ENCODE measurements around the gene SGMS1.

SGMS1 gene

DNA sequence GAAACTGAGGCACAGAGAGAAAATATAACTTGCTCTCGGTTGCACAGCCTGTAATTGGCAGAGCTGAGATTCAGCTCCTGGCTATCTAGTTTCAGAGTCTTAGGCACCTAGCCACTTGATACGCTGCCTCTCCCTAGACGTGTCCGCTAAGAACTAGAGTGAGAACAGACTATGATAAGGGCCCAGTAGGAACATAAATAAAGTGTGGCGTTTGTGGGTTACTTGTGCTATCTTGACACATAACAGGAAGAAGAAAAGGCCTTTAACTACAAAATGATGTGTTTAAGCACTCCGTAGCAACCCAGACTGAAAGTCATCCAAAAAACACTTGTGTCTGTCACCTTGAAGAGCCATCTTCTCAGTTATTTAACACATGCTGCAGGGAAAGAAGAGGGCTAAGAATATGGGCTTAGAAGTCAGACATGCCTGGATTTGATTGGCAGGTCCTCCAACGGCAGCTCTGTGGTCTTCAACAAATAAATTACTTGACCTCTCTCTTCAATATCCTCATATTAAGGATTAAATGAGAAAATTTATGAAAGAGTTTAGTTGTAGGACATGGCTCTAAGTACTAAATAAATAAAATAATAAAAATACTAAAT is 96.2 kb downstream of the SGMS1 start:
- no peak overlapping the region for H3K4me3 ChIP-seq (replicated peaks; ENCODE audit: low read depth, low read length)
- TF ChIP-seq, protein P1, sequence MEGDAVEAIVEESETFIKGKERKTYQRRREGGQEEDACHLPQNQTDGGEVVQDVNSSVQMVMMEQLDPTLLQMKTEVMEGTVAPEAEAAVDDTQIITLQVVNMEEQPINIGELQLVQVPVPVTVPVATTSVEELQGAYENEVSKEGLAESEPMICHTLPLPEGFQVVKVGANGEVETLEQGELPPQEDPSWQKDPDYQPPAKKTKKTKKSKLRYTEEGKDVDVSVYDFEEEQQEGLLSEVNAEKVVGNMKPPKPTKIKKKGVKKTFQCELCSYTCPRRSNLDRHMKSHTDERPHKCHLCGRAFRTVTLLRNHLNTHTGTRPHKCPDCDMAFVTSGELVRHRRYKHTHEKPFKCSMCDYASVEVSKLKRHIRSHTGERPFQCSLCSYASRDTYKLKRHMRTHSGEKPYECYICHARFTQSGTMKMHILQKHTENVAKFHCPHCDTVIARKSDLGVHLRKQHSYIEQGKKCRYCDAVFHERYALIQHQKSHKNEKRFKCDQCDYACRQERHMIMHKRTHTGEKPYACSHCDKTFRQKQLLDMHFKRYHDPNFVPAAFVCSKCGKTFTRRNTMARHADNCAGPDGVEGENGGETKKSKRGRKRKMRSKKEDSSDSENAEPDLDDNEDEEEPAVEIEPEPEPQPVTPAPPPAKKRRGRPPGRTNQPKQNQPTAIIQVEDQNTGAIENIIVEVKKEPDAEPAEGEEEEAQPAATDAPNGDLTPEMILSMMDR (IDR thresholded peaks at IDR 0.05; ENCODE audit: low read depth, low read length, missing control alignments): no peak
- no peak for DNase-seq (ENCODE audit: extremely low read depth, low read depth)

GRCh38 chr10:50526185-50526584 is 97.6 kb downstream of the SGMS1 start:
- TF ChIP-seq, protein P1 (IDR thresholded peaks at IDR 0.05; ENCODE audit: low read depth, low read length, missing control alignments): no peak
- no peak for DNase-seq (ENCODE audit: extremely low read depth, low read depth)
- no peak overlapping the region for H3K4me3 ChIP-seq (replicated peaks; ENCODE audit: low read depth, low read length)

DNA sequence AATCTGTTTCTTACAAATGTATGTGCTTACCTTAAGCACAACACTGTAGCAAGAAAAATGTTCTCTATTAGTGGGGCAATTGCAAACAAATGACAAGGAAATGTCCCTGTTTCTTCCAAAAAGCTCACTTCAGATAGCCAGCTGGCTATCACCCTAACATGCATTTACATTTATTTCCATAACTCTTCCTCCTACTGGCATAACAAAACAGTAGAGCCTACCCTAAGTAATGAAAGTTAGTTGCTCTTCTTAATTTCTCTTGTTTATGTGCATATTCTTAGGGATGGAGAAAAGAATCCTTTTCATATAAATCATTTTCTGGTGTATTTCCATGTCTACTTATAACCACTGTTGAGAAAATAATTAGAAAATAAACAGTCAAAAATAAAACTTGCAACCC is 100.4 kb downstream of the SGMS1 start:
- no peak overlapping the region for H3K4me3 ChIP-seq (replicated peaks; ENCODE audit: low read depth, low read length)
- no peak for DNase-seq (ENCODE audit: extremely low read depth, low read depth)
- TF ChIP-seq, protein P1 (IDR thresholded peaks at IDR 0.05; ENCODE audit: low read depth, low read length, missing control alignments): no peak

DNA sequence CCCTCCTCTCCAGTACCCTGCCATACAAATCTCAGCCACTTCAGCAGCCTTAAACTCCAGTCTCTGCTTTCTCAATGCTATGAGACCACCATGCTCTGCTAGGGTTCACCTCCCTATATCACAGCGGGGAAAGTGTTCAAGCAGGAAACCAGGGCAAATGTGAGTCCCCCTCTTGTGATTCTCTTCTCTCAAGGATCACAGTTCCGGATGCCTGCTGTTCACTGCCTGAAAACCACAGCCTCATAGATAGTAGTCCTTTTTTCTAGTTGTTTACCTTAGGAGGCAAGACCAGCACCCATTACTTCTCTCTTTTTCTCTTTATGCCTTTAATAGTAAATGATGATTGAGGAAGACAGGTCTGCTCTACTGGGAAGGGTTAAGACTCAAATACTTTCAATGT is 100.8 kb downstream of the SGMS1 start:
- TF ChIP-seq, protein P1 (IDR thresholded peaks at IDR 0.05; ENCODE audit: low read depth, low read length, missing control alignments): no peak
- DNase-seq (ENCODE audit: extremely low read depth, low read depth): no peak
- H3K4me3 ChIP-seq (replicated peaks; ENCODE audit: low read depth, low read length): no peak overlapping the region

DNA sequence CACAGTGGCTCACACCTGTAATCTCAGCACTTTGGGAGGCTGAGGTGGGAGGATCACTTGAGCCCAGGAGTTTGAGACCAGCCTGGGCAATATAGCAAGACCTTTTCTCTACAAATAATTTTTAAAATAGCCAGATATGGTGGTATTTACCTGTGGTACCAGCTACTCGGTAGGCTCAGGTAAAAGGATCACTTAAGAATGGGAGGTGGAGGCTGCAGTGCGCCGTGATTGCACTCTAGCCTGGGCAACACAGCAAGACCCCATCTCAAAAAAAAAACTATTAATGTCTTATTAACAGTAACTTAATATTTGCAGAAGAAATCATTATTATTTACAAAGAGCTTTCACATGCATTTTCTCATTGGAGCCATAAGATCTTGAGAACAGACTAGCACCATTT is 103.6 kb downstream of the SGMS1 start:
- TF ChIP-seq, protein P1 (IDR thresholded peaks at IDR 0.05; ENCODE audit: low read depth, low read length, missing control alignments): no peak
- DNase-seq (ENCODE audit: extremely low read depth, low read depth): no peak

DNA sequence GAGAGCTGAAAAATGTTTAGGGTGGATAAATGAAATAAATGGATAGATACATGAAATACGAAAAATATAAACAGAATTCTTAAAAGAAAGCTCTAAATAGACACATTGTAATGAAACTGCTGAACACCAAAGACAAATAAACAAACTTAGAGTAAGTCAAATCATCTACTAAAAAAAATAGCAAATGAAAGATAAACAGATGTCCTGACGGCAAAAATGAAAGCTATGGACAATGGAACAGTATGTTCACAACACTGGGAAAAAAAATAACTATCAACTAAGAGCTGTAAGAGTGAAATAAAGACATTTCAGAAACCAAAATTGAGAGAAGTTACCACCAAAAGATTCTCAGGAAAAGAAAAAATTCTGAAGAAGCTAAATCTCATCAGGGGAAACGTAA is 106.1 kb downstream of the SGMS1 start:
- no peak for DNase-seq (ENCODE audit: extremely low read depth, low read depth)
- TF ChIP-seq, protein P1 (IDR thresholded peaks at IDR 0.05; ENCODE audit: low read depth, low read length, missing control alignments): no peak
- H3K4me3 ChIP-seq (replicated peaks; ENCODE audit: low read depth, low read length): no peak overlapping the region

More for the DNA sequence above, 103.6 kb downstream of the SGMS1 start:
- H3K4me3 ChIP-seq (replicated peaks; ENCODE audit: low read depth, low read length): no peak overlapping the region

- TF ChIP-seq, protein P1 (IDR thresholded peaks at IDR 0.05; ENCODE audit: low read depth, low read length, missing control alignments): no peak
- no peak overlapping the region for H3K4me3 ChIP-seq (replicated peaks; ENCODE audit: low read depth, low read length)
- DNase-seq (ENCODE audit: extremely low read depth, low read depth): no peak
Observed at GRCh38 chr10:50516171-50516570, 107.6 kb downstream of the SGMS1 start.

Measured in HFF-Myc (cell line).